ENCODE data around the gene AQP2.

GRCh38 chr12:49944046-49944445 lies 6.5 kb upstream of the AQP2 start:
- no peak for TF ChIP-seq CTCF (IDR thresholded peaks at IDR 0.05)
- TF ChIP-seq EP300 (IDR thresholded peaks at IDR 0.05): no peak
- TF ChIP-seq POLR2AphosphoS5 (IDR thresholded peaks at IDR 0.05): no peak
- no peak for TF ChIP-seq POLR2A (IDR thresholded peaks at IDR 0.05)

Data from gastroesophageal sphincter (tissue), 3 donors.